A549 treated with CpdA at 1 μM for 4 hours (cell line): Measurements from ENCODE around the gene USP30. TPM values are rescaled to one million over a fixed set of nuclear protein-coding genes. Genes with fewer than 3 reads are reported as not detected.

Experiments
- total RNA-seq: library from RNA; stranded (reverse); fragments of 200-300 nt; extraction: Qiagen RNA extraction; gene quantifications from 5 replicates; pipeline ENCODE4 v1.2.3, GENCODE V29; 2022; ENCODE audit warnings: low read depth

The USP30 gene, protein sequence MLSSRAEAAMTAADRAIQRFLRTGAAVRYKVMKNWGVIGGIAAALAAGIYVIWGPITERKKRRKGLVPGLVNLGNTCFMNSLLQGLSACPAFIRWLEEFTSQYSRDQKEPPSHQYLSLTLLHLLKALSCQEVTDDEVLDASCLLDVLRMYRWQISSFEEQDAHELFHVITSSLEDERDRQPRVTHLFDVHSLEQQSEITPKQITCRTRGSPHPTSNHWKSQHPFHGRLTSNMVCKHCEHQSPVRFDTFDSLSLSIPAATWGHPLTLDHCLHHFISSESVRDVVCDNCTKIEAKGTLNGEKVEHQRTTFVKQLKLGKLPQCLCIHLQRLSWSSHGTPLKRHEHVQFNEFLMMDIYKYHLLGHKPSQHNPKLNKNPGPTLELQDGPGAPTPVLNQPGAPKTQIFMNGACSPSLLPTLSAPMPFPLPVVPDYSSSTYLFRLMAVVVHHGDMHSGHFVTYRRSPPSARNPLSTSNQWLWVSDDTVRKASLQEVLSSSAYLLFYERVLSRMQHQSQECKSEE
- 5.8 to 9.7 TPM (median 9.0 TPM) in 5 replicates for total RNA-seq

DNA sequence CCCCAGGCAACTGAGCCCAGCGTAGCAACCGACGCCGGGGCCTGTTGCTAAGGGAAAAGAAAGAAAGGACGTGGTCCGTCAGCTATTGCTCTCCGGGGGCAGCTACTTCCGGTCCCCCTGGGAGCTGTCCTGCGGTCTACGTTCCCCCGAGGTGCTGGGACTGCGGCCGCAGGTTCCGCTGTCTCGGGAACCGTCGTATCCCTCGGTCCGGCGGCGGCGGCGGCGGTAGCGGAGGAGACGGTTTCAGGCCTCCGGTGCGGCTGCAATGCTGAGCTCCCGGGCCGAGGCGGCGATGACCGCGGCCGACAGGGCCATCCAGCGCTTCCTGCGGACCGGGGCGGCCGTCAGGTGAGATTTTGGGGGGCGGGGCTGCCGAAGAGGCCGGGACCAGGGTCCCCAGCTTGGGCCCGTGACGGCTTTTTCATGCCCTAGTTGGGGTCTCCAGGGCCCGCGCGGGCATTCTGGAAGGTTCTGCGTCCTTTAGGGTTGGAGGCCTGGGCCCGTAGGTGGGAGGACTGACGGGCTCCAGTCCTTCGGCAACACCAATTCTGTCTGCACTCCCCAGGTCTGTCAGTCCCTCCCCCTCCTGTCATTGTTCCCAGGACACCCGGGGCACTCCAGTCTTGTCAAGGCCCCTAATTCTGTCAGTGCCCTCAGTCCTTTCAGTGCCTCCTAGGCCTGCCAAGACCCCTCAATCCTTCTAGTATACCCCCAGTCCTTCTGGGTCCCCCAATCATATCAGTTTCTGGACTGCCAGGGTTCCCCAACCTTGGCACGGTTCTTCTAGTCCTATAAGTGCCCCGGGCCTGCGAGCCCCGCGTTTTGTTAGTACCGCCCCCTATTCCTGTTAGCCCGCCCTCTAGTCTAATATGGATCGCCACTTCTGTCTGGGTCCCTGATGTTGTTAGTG, at the start of gene USP30:
Gene USP30 (plus strand): TSS at position 163 of the 910 bp plus-strand sequence. CDS start 103 bp downstream, at position 266.

DNA sequence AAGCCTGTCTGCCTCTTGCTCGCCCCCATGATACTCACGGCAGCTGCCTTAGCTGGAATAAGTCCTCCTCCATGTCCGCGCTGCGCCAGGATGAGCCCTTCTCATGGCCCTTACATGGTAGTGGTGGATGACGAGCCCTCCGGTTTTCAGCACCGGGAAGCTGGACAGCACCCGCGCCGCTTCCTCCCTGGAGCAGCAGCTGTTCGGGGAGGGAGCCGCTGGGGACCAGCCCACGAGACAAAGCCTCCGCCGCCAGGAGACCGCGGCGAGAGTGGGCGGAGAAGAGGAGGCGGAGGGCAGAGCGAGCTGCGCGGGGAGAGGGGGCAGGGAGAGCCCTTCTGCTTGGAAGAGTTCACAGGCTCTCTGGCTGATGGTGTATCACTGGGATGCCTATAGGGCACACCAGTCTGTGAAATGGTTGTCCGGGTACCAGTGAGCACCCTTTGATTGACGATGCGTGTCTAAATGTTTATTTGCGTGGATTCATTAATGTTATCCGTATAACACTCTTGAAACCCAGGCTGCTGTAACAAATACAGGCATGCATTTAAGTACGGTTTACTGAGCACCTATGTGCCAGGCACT, 31.5 kb upstream of the USP30 start, which contains the start of gene SVOP:
Gene SVOP (minus strand): TSS at position 273 of the 585 bp plus-strand sequence. CDS start 200 bp downstream, at position 73.

DNA sequence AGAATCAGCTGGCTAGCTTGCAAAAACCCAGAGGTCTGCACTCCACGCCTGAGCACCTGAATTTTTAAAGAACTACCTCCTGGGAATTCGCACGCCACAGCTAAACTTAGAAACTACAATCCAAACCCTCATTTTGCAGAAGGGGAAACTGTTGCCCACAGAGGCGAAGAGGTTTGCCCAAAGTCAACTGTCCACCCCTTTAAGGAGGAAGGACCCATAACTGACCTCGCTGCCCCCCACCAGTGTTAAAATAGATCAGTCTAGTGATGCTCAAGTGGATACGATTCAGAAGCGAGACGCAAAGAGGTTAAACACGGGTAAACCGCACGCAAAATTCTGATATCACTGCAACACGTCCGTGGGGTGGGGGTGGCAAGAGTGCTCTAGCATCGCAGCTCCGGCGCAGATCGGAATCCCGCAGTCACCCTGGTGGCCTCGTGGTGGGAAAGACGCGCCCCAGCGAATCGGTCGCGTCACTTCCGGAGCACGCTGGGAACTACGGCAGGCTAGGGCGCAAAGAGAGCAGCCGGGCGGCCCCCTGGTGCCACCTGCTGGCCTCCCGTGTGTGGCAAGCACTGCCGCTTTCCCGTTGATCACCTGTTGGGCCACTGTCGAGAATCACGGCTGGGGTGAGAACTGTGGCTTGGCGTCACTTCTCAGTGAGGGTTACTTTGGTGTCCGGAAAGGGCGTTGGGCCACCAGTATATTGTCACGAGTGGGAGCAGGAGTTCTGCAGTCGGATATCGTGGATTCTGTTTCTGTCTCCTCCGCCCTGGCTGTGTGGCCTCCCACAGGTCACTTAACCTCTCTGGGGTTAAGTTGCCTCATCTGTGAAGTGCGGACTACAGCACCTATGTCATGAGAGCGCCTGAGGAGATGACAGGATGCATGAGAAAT, 40.9 kb downstream of the USP30 start, which contains the start of gene ALKBH2:
Gene ALKBH2 (minus strand): TSS at position 451 of the 897 bp plus-strand sequence. CDS start 686 bp downstream, outside the sequence.

DNA sequence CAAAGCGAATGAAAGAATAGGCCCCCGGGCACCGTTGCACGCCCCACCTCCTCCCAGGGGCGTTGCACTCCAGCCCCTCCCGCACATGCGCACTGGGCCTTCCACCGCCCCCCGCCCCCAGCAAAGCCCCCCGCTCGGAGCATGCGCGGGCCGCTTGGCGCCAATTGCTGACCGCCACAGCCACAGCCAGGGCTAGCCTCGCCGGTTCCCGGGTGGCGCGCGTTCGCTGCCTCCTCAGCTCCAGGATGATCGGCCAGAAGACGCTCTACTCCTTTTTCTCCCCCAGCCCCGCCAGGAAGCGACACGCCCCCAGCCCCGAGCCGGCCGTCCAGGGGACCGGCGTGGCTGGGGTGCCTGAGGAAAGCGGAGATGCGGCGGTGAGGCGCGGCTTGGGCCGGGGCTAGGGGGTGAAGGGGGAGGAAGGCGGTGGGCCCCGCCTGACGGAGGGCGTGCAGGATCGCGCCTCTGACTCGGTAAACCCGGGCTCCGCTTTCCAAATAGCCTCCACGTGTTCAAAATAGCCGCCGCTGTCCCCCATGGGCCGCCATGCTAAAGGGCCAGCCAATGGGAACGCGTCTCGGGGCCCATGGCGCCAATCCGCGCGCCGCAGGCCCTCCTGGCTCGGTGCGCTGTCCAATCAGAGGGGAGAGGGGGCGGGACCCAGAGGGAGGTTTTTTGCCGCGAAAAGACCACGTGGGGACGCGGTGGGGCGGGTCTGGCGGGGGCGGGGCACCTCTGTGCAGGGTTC, 45.2 kb downstream of the USP30 start, which contains the start of gene UNG:
Gene UNG (plus strand): TSS at position 163 of the 748 bp plus-strand sequence. CDS start 83 bp downstream, at position 246.

DNA sequence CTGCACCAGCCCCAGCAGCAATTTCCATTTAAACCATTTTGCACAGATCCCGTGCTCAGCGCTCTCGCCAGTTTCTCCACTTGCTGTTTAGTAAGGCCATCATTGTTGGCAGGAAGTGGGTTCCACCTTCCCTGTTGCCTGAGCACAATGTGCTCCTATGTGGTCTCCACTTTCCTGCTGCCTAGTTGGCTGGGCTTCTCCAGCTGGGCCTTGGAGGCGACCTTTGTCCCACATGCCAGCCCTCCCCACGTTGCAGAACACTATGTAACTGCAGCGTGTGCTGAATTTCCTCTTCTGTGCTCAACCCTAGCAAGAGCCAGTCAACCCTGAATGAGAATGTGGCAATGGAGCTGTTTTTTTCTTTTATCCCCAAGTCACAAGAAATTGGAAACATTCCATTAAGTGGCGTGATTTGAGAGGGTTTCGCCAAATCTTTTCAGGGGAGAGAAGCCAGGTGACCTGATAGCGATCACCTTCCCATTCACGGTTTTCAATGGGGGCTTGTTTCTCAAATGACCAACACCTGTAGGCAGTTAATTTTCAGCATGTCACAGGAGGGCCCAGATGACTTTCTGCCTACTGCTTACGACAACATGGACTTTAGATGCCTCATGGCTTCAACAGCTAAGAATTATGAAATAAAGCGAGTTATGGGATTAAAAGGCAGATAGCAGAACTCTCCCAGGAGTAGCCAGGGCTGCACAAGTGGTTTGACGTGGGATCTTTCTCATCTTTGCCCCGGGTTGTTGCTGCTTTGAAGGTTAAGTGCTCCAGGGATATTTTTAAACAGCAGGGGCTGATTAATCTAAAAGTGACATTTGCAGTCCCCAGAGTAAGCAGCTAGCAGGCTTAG, 63.6 kb downstream of the USP30 start, which contains the start of gene ACACB:
Gene ACACB (plus strand): TSS at position 830 of the 853 bp plus-strand sequence. CDS start 22,819 bp downstream, outside the sequence.

Other genes with a start within 250 kb of the USP30 start
- 16.3 to 26.4 TPM (median 19.0 TPM) in 5 replicates for gene SSH1, start 195.0 kb upstream of the USP30 start, total RNA-seq
- not detected in 5 replicates for gene DAO, start 172.5 kb upstream of the USP30 start, total RNA-seq
- not detected in 5 replicates for gene SVOP, start 31.5 kb upstream of the USP30 start, total RNA-seq
- gene ALKBH2, start 40.9 kb downstream of the USP30 start, total RNA-seq = 46.7 to 50.6 TPM (median 49.9 TPM) in 5 replicates
- 88.3 to 90.5 TPM (median 89.3 TPM) in 5 replicates for gene UNG, start 45.0 kb downstream of the USP30 start, total RNA-seq
- gene ACACB, start 64.0 kb downstream of the USP30 start, total RNA-seq = 4.4 to 8.0 TPM (median 6.8 TPM) in 5 replicates